GM19463 (cell line): ENCODE data around the gene GHDC.
"Not testable (repeated sequence)": the region's sequence is repeated elsewhere in the genome, so short reads cannot be mapped to it uniquely, and the experiment has no call there.

ENCODE experiments used
- ATAC-seq: cut with Tn5 transposase; IDR thresholded peaks from one replicate; pipeline ENCODE4 v1.9.1; 2021; ENCODE audit warnings: mild to moderate bottlenecking, moderate library complexity; ENCODE audit not compliant: unreplicated experiment

The GHDC gene

DNA sequence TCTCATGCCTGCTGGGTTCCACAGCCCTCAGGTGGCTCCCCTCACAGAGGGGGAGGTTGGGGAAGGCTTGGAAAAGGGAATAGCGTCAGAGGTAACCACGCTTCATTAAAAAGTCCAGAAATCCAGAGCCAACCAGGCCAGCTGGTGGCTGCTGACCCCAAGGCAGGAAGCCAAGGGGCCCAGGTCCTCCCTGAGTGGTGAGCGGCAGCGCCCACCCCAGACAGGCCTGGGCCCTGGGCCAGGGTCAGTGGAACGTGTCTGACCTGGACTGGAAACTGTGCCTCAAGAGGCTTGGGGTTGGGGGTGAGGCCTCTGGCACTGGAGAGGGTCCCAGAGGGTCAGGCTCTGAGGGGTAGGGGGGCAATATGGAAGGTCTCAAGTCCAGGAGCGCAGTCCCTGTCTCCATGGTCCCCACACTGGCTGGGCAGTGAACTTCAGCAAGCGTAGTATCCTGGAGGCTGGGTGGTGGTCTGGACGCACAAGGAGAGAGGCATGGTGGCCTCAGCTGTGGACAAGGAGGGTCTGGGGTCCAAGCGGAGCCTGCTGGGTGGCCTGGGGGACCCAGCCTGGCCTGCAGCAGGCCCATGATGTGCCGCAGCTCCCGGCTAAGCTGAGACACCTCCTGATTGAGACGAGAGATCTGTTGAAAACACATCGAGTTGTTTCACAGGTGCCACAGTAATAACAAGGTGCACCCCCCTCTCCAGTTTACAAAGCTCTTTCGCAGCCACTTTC lies 34.3 kb downstream of the GHDC start:
- ATAC-seq: no peak

DNA sequence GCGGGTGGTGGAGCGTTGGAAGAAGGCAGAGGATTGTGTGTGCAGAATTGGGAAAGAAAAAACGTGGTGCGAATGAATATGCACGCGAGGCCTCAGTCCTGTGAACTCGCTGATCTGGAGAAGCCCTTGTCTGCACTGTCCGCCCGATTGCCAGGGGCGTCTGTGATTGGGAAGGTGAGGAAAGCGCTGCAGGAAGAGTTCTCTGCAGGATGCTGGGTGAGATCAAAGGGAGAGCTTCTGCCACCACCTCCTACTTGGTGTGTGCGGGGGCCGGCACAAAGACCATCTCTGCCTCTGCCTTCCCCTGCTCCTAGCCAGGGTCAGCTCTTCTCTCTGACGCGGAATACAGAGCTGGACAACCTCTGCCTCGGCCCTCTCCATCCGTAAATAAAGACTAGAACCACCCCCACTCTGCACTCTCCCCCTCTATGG lies 38.7 kb downstream of the GHDC start:
- ATAC-seq: no peak

DNA sequence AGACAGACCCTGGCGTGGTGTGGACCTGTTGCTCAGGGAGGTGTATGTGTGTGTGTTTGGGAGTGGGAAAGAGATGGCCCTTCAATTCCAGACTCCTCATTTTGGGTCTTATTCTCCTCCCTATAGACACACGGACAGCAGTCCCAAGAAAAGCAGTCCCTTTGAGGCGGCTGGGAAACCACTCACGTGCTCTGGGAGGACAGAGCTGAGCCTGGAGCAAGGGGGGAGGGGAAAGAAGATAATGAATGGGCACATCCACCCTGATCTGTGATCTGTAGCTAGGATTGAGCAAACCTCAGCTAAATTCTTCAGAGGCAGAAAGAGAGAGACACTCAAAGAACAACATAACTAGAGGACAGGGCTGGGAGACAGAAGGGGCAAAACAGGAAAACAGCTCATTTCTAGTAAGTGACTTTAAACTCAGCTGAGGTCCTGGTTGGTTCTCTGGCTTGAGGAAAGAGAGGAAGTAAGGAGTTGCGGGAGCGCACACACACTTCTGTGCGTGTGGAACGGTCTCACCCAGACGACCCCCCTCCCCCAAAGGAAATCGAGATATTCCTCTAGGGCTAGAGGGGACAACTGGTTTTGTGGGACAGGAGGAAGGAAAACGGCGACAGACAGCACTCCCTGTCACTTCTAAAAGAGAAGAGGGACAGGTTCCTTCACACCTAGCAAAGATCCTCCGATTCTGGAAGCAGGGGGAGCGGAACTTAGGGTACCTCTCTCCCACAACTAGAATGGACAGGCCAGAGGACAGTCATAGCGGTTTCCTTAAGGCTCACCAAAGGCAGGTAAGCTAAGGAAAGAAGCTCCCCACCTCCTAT lies 40.2 kb downstream of the GHDC start:
- ATAC-seq: no peak

DNA sequence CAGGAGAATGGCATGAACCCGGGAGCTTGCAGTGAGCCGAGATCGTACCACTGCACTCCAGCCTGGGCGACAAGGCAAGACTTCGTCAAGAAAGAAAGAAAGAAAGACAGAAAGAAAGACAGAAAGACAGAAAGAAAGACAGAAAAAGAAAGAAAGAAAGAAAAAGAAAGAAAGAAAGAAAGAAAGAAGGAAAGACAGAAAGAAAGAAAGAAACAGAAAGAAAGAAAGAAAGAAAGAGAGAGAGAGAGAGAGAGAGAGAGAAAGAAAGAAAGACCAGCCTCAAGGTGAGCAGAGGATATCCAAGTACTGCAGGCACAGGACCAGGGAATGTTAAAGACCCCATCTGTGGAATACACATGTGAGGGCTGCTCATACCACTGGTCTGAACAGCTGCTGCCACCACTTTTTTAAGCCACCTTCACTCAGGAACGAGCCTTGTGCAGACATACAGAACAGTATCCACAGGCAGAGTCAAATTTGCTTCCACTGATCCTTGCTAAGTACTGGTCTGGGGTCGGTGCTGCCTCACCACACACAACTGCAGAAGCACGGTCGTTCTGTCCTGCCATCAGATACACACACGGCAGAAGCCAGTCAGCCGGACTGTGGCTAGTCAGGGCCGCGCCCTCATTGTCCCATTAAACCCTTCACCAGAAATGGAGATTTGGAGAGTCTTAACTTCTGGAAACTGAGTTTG lies 47.2 kb downstream of the GHDC start:
- no peak for ATAC-seq

DNA sequence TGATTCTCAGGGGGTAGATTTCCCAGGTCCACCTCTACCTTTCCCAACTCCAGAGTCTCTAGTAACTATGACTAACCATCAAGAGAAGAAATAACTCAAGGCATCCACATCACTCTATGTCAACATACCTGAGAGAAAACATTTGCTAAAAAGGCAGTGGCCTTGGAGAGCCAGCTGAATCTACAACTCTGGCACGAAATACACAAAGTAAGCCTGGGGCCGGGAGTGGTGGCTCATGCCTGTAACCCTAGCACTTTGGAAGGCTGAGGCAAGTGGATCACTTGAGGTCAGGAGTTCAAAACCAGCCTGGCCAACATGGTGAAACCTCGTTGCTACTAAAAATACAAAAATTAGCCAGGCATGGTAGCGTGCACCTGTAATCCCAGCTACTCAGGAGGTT lies 51.2 kb downstream of the GHDC start:
- ATAC-seq: not testable (repeated sequence)

- no peak for ATAC-seq
Observed at GRCh38 chr17:42142371-42142896, 51.9 kb downstream of the GHDC start.

- no peak for ATAC-seq
Observed at GRCh38 chr17:42141382-42141781, 52.9 kb downstream of the GHDC start.

DNA sequence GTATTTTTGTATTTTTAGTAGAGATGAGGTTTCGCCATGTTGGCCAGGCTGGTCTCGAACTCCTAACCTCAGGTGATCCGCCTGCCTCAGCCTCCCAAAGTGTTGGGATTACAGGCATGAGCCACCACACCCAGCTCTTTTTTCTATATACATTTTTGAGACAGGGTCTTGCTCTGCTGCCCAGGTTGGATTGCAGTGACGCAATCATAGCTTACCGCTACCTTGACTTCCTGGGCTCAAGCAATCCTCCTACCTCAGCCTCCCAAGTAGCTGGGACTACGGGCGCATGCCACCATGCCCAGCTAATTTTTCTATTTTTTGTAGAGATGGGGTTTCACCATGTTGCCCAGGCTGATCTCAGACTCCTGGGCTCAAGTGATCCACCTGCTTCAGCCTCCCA lies 53.6 kb downstream of the GHDC start:
- not testable (repeated sequence) for ATAC-seq
